NCI-H2196 treated with DMSO at 0.1 percent for 48 hours (cell line): ENCODE data around the gene DBNL.
A peak's percentile ranks its signal among the peaks of the same experiment; 100 is the strongest.

ENCODE experiments used
- DNase-seq: peaks from one replicate; lab custom pipeline; 2025; ENCODE audit not compliant: unreplicated experiment; lab: John Stamatoyannopoulos, UW

DBNL gene

DNA sequence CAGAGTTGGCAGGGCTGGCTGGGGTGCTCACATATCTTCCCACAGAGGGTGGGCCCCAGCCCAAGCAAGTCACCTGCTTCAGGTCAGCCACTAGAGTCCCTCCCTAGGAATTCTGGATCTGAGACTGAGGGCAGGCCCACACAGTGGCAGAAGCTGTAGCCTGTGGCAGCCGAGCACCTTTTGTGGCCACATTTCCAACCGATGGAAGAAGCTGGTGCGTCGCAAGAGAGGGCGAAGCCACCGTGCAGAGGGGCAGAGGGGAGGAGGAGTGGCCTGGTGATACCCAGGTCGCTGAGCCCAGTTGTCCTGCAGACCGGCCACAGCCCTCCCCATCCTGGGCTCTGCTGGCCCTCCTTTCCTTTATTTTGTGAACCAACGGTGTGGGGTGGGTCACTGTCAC, 32.6 kb downstream of the DBNL start:
- no peak for DNase-seq

GRCh38 chr7:44077681-44078091, 33.2 kb downstream of the DBNL start:
- DNase-seq = no peak

- no peak for DNase-seq
Measured at GRCh38 chr7:44078521-44078920, 34.0 kb downstream of the DBNL start.

DNA sequence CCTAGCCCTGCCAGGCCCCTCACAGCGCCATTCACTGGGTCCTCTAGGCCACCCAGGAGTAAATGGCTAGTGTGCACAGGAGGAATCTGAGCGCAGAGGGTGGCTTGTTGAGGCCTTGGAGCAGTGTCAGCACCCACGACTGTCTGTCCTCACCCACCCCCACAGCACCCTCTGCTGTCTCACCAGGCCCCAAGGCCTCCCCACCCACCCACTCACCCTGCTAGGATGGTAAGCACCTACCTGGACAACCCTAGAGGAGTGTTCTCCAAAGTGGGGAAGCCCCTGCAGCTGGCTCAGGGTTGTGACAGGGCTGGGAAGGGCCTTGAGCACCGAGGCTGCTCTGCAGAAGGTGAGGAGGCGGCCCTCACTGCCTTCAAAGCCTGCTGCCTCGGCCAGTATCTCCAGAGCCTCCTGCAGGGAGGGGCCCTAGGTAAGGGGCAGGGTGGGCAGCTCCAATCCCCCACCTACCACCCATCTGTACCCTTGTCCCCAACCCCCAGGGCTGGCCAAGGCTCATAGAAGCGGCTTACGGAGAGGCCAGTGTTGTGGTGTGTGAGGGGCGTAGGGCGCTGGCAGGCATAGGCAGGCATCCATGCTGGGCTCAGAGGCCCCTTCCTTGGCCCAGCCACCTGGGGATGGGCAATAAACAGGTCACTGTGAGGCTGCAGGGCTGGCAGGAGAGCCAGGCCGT, 35.0 kb downstream of the DBNL start:
- DNase-seq = no peak

GRCh38 chr7:44080118-44080517, 35.6 kb downstream of the DBNL start:
- DNase-seq = no peak

DNA sequence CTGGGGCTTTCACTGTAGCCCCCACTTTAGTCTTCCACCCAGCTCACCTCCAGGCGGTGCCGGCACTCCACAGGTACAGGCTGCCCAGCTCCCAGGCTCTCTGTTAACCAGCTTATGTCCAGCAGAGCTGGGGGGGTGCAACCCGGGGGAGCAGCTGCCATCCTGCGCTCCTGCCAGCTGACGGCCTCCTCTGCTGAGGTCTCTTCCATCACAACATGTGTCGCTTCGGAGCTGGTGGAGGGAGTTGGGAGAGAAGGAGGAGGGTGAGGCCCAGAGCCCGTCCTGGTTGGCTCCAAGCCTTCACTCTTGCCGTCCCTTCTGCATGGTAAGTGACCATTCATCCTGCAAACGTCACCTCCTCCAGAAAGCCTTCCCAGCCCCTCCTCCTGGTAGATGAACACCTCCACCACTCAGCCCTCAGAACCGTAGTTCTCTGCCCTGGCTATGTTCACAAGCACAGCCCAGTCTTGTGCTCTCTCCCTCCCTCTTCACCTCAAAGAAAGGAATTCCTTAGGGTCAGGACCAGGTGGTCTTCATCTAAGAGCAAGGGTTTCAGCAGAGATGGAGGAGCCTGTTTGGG, 36.3 kb downstream of the DBNL start:
- no peak for DNase-seq

- DNase-seq = no peak
Measured at GRCh38 chr7:44081266-44081748, 36.8 kb downstream of the DBNL start.

- DNase-seq = peak; percentile 97
Measured at GRCh38 chr7:44082541-44083207, 38.2 kb downstream of the DBNL start.

DNA sequence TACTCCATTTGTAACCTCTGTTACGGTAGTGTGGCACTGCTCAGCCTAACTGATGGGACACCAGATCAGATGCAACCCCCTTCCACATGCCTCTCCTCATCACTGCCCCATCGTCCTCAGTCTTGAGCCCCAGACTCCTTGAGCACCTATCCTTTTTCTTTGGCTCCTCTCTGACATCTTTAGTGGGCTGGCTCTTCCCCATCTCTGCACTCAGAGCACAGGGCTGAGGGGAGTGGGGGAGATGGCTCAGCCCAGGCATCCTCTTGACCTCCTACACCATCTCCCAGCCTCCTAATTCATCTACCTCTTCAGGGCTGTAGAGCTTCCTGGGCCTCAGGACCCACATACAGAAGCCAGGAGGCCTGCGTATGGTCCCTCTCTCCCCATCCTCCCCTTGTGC, 39.3 kb downstream of the DBNL start:
- DNase-seq = no peak

GRCh38 chr7:44084701-44085100, 40.2 kb downstream of the DBNL start:
- DNase-seq = no peak

DNA sequence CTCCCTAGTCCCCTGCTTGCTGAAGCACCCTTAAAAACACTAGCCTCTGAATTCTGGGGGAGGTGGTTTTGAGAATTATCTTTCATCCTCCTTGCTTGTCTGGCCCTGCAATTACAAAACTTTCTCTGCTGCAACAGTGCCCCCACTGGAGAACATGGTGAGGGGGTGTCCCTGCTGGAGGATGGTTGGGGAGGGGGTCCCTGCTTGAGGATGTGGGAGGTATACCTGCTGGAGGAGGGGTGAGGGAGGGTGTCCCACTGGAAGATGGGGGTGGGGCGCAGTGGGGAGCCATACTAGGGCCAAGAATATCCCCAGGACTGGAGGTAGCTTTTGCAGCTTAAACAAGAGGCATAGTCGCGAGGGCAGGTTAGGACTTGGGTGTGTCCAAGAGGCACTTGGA, 41.0 kb downstream of the DBNL start:
- no peak for DNase-seq

DNA sequence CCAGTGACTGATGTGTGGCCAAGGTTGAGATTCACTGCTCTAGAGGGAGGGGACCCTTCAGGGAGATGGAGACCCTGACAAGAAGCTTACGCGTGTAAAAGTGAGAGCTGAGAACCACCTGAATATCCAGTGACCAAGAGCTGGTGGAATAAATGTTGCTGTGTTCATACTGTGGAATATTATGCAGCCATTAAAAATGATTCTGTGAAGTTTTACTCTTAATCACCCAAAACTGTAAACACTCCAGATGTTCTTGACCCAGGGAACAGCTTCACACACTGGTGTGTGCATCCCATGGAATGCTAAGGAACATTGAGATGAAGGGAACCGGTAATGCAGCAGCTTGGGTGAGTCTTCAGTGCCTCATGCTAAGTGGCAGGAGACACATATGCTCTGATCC, 42.1 kb downstream of the DBNL start:
- no peak for DNase-seq

DNA sequence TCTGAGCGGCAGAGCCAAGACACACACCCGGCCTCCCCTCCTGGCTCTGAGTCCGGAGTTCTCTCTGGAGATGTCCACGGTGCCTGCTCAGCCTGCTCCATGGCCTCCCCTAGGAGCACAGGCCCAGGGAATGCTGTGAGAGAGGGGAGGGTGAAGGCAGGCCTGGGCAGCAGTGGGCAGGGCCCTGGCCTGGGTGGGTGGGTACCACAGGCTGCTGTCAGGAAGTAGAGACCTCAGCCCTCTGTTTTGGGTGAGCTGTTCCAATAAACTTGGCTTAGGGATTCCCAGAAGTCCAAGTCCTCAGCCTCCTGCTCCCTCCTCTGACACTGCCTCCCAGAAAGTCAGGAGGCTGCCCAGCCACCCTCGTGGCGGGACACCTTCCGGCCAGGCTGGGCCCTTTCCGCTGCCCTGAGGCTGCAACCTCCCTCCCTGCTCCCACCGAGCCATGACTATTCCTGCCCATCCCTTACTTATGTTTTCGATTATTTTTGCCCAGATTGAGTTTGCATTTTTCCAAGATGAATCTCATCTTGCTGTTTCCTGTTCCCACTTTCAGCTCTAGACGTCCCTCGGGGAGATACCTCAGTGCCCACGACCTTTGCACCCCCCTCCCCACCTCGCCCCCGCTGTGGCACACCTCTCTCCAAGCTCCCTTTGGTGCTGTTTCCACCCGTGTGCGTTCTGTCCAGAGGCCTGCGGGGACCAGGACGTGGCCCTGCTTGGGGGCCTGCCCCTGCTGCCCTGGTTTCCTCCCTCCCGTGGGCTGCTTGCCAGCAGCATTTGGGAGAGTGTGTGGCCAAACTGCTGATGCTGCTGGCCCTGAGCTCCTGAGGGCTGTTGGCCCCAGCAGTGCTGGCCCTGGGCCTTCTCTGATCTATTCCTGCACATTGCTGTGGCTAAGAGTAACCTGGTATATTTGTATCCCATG, 43.7 kb downstream of the DBNL start:
- no peak for DNase-seq

DNA sequence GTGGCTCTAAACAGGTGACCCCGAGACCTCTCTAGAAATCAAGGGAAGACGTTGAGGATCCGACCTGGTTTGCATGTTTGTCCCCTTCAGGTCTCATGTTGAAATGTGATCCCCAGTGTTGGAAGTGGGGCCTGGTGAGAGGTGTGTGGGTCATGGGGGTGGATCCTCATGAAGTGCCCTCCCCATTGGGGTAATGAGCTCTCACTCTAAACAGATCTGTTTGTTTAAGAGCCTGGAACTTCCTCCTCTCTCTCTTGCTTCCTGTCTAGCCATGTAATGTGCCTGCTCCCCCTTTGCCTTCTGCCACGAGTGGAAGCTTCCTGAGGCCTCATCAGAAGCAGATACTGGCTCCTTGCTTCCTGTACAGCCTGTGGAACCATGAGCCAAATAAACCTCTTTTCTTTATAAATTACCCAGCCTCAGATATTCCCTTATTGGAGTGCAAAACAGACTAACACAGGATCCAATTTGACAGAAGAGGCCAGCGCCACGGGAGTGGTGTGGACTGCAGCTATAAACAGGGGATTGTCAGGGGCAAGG, 48.7 kb downstream of the DBNL start:
- DNase-seq = no peak

DNA sequence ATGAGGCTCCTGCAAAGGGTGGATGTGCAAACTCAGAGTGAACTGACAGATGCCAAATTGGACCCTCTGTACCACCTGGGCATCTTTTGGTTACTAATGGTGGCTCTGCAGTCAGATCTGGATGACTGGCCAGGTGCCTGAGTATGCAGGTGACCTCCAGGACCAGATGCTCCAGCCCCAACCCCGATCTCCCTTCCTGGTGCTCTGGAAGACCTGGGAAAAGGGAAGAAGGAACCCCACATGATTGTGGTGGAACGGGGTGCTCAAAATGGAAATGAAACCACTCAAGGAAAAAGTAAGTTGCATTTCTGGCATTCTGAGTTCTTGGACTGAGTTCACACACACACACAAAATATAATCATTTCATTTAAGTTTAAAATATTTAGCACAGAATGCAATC, 49.9 kb downstream of the DBNL start:
- no peak for DNase-seq

DNA sequence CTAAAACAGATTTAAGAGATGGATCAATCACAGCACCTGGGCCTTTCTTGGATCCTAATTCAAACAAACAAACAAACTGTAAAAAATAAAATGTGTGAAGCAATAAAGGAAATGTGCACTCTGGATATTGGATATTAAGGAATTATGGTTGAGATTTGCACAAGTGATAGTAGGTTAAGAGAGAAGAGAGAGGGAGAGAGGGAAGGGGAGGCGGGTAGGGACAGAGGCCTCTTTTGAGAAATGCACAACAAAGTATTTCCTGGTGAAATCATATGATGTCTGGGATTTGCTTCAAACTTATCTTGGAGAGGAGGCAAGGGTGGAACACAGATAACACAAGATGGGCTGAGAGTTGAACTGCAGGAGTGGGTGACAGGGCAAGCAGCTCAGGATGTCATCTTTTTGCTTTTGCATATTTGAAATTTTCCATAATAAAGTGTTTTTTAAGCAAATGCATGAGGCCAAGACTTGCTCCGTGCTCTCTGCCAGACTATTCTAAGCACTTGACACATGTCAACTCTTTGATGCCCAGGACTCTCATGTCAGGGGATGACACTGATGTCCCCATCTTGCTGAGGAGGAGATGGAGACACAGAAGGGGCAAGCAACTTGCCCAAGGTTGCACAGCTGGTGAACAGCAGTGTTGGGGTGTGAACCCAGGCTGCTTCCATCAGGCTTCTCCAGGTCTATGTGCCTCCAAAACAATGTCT, 50.5 kb downstream of the DBNL start:
- no peak for DNase-seq

GRCh38 chr7:44095781-44096180, 51.3 kb downstream of the DBNL start:
- no peak for DNase-seq

- DNase-seq = no peak
Measured at GRCh38 chr7:44096326-44096881, 51.9 kb downstream of the DBNL start.

GRCh38 chr7:44097064-44097932, 52.8 kb downstream of the DBNL start:
- no peak for DNase-seq
